ENCODE results near the gene DMKN.

GRCh38 chr19:35524181-35524837, 10.9 kb upstream of the DMKN start:
- no peak for TF ChIP-seq CTCF (IDR thresholded peaks at IDR 0.05)
- no peak for TF ChIP-seq POLR2AphosphoS5 (IDR thresholded peaks at IDR 0.05; ENCODE audit: low read depth, low read length)
- no peak for TF ChIP-seq SIN3A (IDR thresholded peaks at IDR 0.05; ENCODE audit: borderline replicate concordance, insufficient read depth, low read depth, low read length)
- TF ChIP-seq TCF7L2 (IDR thresholded peaks at IDR 0.05; ENCODE audit: low read depth, low read length), result no peak

All from Panc1 (cell line).